ENCODE results near the gene A3GALT2.
"Not testable (repeated sequence)": the region's sequence is repeated elsewhere in the genome, so short reads cannot be mapped to it uniquely, and the experiment has no call there.

A3GALT2 gene

DNA sequence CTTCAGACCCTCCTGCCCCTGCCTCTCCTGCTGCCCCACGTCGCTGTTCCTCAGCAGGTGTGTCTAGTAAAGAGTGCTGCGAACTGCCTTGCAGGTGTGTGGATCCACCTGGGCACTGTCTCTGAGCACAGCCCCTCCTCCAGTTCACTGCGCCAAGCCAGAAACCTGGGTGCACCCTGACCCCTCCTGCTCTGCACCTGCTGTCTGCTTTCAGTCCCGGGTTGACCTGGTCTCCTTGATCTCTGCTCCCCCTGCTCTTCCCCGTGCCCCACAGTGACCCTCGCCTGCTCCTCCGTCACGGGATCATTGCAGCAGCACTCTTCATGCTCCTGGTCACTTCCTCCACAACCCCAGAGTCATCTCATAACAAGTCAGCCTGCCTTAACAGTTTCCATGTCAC, 6.5 kb downstream of the A3GALT2 start:
- DNase-seq (ENCODE audit: low read depth) = no peak

GRCh38 chr1:33312413-33312749, 8.5 kb downstream of the A3GALT2 start:
- DNase-seq (ENCODE audit: low read depth) = no peak

DNA sequence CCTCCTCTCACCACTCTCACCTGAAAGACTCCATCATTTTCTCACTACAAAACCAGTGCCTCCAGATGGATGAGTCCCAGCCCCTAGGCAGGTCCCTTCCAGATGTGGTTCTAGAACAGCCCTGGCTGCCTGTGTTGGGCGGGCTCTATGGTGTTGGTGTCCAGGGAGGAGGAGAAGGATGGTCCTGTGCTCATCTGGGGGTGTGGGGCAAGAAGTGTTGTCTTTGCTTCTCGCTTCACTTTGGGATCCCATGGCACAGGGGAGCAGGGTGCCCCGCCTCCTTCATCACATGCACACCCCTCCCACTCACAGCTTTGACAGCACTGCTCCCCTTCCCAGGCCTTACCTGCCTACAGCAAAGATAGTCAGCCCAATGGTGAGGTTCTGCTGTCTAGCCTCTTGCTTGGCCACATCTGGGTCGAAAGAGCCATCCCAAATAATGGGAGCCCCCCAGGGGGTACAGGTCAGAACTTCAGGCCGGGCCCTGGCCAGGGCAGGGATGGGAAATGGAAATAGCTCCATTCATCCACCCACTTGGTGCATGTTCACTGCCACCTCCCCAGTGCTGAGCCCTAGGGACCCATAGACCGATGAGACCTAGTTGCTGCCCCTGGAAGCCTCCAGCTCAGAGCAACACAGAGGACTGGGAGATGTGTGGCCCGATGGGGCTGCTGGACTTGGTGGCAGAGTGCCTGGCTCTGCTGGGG, 9.0 kb downstream of the A3GALT2 start:
- no peak for DNase-seq (ENCODE audit: low read depth)

- no peak for DNase-seq (ENCODE audit: low read depth)
Observed at GRCh38 chr1:33310702-33311101, 10.2 kb downstream of the A3GALT2 start.

GRCh38 chr1:33309351-33309750, 11.5 kb downstream of the A3GALT2 start:
- DNase-seq (ENCODE audit: low read depth) = not testable (repeated sequence)

DNA sequence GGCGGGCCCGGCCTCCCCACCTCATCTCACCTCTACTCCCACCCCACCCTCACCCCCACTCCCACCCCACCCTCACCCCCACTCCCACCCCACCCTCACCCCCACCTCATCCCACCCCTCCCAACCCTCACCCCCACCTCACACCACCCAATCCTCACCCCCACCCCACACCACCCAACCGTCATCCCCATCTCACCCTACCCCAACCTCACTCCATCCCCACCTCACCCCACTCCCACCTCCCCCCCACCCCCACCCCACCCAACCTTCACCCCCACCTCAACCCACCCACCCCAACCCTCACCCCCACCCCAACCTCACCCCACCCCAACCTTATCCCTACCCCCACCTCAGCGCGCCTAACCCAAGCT, 13.4 kb downstream of the A3GALT2 start:
- DNase-seq (ENCODE audit: low read depth) = no peak

DNA sequence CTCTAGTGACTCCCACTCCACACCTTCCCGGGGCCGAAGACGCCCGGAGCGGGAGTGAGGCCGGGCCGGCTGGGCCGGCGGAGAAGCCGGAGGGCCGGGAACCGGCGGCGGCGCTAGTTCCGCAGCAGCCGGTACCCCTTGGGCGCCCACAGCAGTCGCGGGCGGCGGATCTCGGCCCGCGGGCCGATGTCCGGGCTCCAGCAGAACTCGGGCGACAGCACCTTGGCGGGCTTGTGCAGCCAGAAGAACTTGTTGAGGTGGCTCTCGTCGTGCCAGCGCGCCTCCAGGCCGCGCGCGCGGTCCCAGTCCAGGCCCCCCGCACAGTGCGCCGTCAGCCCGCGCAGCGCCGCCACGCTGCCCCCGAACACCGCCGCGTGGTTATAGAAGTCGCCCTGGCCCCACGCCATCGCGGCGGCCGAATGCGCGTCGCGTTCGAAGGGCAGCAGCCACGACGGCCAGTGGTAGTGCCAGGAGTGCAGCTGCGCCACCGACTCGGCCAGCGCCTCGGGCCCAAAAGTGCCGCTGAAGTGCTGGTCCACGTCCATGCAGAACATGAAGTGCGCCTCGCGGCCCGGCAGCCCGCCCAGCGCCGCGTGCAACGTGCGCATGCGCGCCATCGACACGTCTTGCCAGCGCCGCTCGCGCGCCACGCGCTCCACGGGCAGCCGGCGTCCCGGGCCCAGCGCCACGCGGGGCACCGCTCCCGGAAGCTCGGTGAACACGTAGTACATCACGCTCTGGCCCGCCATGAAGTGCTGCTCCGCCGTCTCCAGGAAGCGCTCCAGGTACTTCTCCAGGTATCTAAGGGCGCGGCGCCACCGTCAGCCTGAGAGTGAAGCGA, 14.0 kb downstream of the A3GALT2 start:
- DNase-seq (ENCODE audit: low read depth) = no peak

- DNase-seq (ENCODE audit: low read depth) = no peak
Observed at GRCh38 chr1:33305816-33306652, 14.9 kb downstream of the A3GALT2 start.

- no peak for DNase-seq (ENCODE audit: low read depth)
Observed at GRCh38 chr1:33305016-33305415, 15.9 kb downstream of the A3GALT2 start.

- no peak for DNase-seq (ENCODE audit: low read depth)
Observed at GRCh38 chr1:33302325-33302724, 18.6 kb downstream of the A3GALT2 start.

DNA sequence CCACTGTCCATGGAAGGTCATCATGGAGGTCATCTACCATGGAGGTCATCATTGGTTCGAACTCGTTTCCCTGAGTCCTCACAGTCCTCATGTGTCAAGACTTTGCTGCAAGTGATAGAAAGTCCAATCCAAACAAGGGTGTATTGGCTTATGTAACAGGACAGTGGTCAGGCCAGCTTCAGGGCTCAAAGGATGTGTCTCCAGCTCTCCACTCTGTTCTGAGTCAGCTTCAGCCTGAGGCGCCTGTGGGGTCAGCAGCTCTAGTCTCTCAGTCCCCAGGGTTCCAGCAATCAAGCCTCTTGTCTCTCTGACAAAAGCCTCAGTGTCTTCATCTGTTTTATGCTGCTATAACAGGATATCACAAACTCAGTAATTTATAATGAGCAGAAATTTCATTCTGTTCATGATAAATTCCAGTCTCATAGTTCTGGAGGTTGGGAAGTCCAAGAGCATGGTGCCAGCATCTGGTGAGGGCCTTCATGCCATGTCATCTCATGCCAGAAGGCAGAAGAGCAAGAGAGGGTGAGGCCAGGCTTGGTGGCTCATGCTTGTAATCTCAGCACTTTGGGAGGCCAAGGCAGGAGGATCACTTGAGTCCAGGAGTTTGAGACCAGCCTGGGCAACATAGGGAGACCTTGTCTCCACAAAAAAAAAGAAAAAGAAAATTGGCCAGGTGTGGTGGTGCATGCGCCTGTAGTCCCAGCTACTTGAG, 19.5 kb downstream of the A3GALT2 start:
- no peak for DNase-seq (ENCODE audit: low read depth)

DNA sequence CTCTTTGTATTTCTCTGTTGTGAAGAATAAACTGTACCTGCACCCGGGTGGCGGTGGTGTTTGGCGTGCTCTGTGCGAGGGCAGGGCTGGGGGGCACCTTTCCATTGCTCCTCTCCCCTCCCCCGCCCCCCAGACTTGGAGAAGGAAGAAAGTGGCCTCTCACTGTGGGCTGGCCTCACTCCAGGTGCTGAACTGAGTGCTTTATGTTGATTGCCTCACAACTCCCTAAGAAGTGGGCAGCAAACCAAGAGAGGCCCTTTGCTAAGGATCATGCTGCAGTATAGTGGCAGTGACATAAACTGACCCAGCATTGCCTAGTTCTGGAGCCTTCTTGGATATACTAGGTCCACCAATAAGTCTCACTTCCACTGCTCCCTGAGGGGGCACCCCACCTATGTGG, 20.2 kb downstream of the A3GALT2 start:
- DNase-seq (ENCODE audit: low read depth) = no peak

GRCh38 chr1:33299461-33300155, 21.3 kb downstream of the A3GALT2 start:
- DNase-seq (ENCODE audit: low read depth) = no peak

DNA sequence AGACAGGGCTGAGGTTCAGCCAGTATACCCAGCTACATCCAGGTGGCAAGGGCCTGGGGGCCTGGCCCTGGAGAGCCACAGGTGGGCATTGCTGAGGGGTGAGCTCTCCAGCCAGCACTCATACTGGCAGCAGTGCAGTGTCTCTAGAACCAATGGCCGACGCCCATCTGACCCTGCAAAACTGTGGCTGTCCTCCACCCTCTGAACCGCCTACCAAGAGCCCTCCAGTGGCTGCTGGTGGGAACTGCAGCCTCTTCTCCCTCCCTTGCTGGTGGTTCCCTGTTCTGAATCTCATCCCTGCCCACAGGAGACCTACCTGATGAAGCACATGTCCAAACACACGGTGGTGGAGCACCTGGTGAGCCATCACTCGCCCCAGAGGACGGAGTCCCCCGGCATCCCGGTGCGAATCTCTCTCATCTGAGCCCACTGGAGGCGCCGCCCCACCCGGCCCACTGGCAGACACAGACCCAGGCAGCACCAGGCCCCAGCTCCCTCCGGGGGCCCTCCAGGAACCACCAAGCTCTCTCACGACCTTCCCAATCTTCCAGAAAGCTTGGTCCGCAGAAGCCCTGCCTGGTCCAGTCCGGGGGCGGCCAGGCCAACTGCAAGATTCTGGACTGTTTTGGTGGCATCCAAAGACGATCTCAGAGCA, 22.1 kb downstream of the A3GALT2 start:
- DNase-seq (ENCODE audit: low read depth) = peak; percentile 33

DNA sequence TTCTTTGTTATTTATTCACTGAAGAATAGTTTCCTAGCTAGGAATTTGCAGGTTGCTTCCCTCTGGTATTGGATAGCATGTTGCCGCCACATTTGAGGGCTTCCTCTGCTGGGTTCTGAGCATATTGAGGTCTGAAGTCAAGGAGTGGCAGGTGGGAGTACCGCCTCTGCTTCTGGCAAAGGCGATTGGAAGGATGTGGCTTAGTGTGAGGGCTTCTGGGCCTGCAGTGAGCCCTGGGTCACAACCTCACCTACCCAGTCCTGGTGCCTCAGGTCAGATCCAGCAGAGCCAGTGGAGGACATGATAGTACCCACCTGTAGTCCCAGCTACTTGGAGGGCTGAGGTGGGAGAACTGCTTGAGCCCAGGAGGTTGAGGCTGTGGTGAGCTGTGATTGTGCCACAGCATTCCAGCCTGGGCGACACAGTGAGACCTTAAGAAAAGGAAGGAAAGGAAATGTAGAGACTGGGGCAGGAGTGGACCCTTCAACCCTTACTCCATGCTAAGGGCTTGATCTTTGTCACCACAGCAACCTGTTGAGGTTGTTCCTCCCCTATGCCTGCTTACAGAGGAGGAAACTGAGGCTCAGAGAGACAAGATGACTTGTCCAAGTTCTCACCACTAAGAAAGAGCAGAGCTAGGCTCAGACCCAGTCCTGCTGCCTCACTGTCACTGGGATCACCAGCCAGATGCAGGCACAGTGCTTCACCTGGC, 22.8 kb downstream of the A3GALT2 start:
- no peak for DNase-seq (ENCODE audit: low read depth)

GRCh38 chr1:33296824-33297223, 24.1 kb downstream of the A3GALT2 start:
- DNase-seq (ENCODE audit: low read depth) = no peak

DNA sequence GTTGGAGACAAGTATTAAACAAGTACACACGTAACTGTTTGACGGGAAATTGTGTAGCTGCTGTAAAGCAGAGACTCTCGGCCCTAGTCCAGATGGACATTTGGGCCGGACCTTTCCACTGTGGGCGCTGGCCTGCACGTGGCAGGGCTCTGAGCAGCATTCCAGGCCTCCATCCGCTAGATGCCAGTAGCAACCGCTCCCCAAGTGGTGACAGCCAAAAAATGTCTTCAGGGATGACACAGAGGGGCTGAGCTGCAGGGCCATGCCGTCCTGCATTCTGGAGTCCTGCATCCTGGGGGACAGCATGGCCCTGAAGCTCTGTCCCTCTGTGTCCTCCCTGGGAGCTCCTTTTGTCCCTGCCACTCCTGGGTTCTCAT, 24.8 kb downstream of the A3GALT2 start:
- DNase-seq (ENCODE audit: low read depth) = no peak

DNA sequence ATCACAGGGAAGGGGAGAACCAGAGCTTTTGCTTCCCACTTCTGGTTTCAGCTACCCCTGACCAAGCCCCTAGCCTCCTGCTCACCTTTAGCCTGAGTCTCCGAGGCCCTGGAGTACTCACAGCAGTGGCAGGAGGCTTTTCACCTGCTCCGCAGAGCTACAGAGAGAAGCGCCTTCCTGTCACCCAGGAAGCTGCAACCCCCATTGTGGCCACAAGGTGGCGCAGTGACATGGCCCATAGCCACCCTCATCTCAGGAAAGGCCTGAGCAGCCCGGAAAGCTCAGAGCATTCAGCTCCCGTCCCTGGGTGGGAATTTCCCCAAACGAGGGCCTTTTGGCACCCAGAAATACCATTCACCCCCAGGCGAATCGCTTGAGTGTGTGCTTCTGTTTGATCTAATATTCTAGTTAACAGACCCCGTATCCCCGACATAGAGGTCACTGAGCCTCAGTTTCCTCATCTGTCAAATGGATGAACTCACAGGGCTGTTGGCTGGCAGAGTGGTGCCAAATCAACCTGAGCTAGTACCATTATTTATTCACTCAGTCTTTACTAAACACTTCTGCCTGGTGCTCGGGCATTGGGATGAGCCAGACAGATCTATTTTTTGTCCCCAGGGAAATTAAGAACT, 25.3 kb downstream of the A3GALT2 start:
- DNase-seq (ENCODE audit: low read depth) = peak; percentile 74

- no peak for DNase-seq (ENCODE audit: low read depth)
Observed at GRCh38 chr1:33295023-33295422, 25.9 kb downstream of the A3GALT2 start.

Measured in stimulated activated CD8-positive, alpha-beta memory T cell treated with anti-CD3 and anti-CD28 coated beads, Interleukin-7, amount 100 ng/mL, for 24 hours (primary cell).